Ovary (tissue), 9 donors: ENCODE results near the gene STARD7. TPM values are rescaled to one million over a fixed set of nuclear protein-coding genes. Genes with fewer than 3 reads are reported as not detected.

Source experiments
- DNase-seq, 5 donors: peaks; one replicate each; pipeline ENCODE4 v3.0.0-alpha.2; 2019 to 2020
- H3K27ac ChIP-seq, 2 donors: fragments of 200-600 bp; one replicate each; pipeline versions ENCODE4 v1.5.1 to v1.8.0; 2019 to 2022
- H3K27me3 ChIP-seq: fragments of 200-600 bp; one replicate; pipeline ENCODE4 v1.8.0; 2022
- H3K36me3 ChIP-seq: fragments of 200-600 bp; sonication (generic); one replicate; pipeline ENCODE4 v1.5.1; 2019
- H3K4me1 ChIP-seq: one replicate; pipeline ENCODE4 v1.8.1; 2013; ENCODE audit warnings: mild to moderate bottlenecking, moderate library complexity; ENCODE audit not compliant: insufficient read depth
- H3K4me3 ChIP-seq: fragments of 200-600 bp; sonication (generic); one replicate; pipeline ENCODE4 v1.5.1; 2017
- H3K9me3 ChIP-seq, 2 donors: fragments of 200-600 bp in 1 of 2; sonication (generic) in 1 of 2; one replicate each; pipeline versions ENCODE4 v1.5.1 to v1.8.1; 2013 to 2019; ENCODE audit warnings: mild to moderate bottlenecking in 1 of 2, moderate library complexity in 1 of 2
- EP300 ChIP-seq: sonication (generic); formaldehyde crosslinking; IDR thresholded peaks from one replicate; pipeline ENCODE4 v1.6.1; 2017; ENCODE audit warnings: antibody characterized with exemption
- POLR2A ChIP-seq: fragments of 450-650 bp; IDR thresholded peaks from one replicate; pipeline ENCODE4 v1.6.1; 2017; ENCODE audit warnings: antibody characterized with exemption, mild to moderate bottlenecking, moderate library complexity
- WGBS, 3 donors: extraction: QIAGEN DNeasy Blood & Tissue Kit in 1 of 3; methylation state at CpG; one replicate each; pipeline versions ENCODE4 v1.1.5 to v1.1.7; 2013 to 2017; 5-methylcytosine and 5-hydroxymethylcytosine counted together
- intact Hi-C, 4 donors: fragments of 100-400 bp; cut with DNase I; formaldehyde crosslinking; loops; one replicate each; pipeline versions ENCODE4 v1.11.0 to v1.15.1; 2022 to 2023
- polyA plus RNA-seq, 2 donors: library from polyadenylated mRNA; stranded (reverse); fragments of 200-250 nt in 1 of 2; fragments of 350-450 nt in 1 of 2; fragmentation: Illumina TruSeq in 1 of 2; extraction: RNeasy Lipid Tissue Mini Kit (QIAGEN cat#74804) in 1 of 2; gene quantifications; one replicate each; pipeline ENCODE4 v1.2.3, GENCODE V29; 2013 to 2014
- total RNA-seq, 7 donors: library from RNA; depleted of rRNA in 2 of 7; stranded (reverse); fragments of >200 nt in 2 of 7; fragmentation: NEBNext Ultra II Directional in 3 of 7; extraction: Animal tissue kit (Norgen Biotek cat#: 25700) in 3 of 7; gene quantifications; one replicate each; pipeline versions ENCODE4 v1.1.0 to v1.2.4, GENCODE V29; 2016 to 2023
- TF ChIP-seq, protein P1 (sequence below), 3 donors: fragments of 450-650 bp in 2 of 3; fragments of 200-600 bp in 1 of 3; IDR thresholded peaks; one replicate each; pipeline versions ENCODE4 v1.5.1 to v1.8.0; 2016 to 2022; ENCODE audit warnings: antibody characterized with exemption in 3 of 3, mild to moderate bottlenecking in 1 of 3
- donor health status: DM: no; HTN: no; CAD: no; lungs with moderate emphysema.
- donor health status: DM: no; HTN: no; CAD: no.
- donor health status: Bipolar disorder and iron deficiency.
- donor health status: DM: yes; HTN: yes; CAD: no.
- donor health status: DM: no; HTN: no; CAD: no.
- donor health status: DM: yes; HTN: yes; CAD: no.

STARD7 gene
- total and polyA plus RNA-seq, 9 donors, result 32.7 to 90.9 (median 73.8) TPM

DNA sequence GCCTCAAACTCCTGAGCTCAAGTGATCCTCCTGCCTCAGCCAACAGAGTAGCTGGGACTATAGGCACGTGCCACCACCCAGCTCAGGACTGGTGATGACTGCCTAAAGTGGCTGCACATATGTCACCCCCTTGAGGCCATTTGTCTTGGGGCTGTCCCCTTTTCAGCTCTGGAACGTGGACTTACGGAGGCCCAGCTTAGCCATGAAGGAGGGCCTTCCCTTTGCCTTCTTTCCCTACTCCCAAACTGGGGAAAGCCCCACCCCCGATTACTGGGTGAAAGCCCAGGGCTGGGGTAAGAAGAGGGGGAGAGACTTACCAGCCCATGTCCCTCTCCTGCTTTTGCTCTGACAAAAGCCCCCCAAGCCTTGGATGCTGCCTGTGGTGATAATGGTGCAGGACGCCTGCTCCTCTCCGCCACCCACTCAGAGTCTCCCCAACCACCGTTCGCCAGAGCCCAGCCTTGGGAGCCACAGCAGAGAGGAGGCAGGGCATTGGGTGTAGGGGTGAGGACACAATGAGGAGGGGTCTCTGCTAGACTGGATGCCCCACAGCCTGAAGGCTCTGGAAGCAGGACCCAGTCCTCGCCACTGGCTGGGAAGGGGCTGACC is 60.9 kb downstream of the STARD7 start:
- WGBS, 3 donors, result 75 to 83% (median 80%) methylated on average over 9 of the region's 9 CpGs
- Histone ChIP-seq H3K9me3 (no peaks in the 10 kb centered on the region), H3K4me3 (no peak overlapping the region), H3K27ac (no peak overlapping the region), H3K36me3 (no peaks in the 10 kb centered on the region), H3K27me3 (no peaks in the 10 kb centered on the region), H3K4me1 (peaks cover 6% of the 10 kb centered on the region)
- DNase-seq, result peak in 3 of 5 donors; percentile 8 to 33 (median 9)
- TF ChIP-seq, protein P1, sequence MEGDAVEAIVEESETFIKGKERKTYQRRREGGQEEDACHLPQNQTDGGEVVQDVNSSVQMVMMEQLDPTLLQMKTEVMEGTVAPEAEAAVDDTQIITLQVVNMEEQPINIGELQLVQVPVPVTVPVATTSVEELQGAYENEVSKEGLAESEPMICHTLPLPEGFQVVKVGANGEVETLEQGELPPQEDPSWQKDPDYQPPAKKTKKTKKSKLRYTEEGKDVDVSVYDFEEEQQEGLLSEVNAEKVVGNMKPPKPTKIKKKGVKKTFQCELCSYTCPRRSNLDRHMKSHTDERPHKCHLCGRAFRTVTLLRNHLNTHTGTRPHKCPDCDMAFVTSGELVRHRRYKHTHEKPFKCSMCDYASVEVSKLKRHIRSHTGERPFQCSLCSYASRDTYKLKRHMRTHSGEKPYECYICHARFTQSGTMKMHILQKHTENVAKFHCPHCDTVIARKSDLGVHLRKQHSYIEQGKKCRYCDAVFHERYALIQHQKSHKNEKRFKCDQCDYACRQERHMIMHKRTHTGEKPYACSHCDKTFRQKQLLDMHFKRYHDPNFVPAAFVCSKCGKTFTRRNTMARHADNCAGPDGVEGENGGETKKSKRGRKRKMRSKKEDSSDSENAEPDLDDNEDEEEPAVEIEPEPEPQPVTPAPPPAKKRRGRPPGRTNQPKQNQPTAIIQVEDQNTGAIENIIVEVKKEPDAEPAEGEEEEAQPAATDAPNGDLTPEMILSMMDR (IDR thresholded peaks at IDR 0.05), result no peak
- TF ChIP-seq EP300, result no peak
- TF ChIP-seq POLR2A, result no peak
- intact Hi-C loops, result loop anchor here in 2 of 4 donors (5.0 to 10.0 kb wide), 2 partner anchors 110 to 117 kb away; partner anchors contain the start of genes CIAO1 (in 1 of the 2) and TMEM127 (in 1 of the 2)

DNA sequence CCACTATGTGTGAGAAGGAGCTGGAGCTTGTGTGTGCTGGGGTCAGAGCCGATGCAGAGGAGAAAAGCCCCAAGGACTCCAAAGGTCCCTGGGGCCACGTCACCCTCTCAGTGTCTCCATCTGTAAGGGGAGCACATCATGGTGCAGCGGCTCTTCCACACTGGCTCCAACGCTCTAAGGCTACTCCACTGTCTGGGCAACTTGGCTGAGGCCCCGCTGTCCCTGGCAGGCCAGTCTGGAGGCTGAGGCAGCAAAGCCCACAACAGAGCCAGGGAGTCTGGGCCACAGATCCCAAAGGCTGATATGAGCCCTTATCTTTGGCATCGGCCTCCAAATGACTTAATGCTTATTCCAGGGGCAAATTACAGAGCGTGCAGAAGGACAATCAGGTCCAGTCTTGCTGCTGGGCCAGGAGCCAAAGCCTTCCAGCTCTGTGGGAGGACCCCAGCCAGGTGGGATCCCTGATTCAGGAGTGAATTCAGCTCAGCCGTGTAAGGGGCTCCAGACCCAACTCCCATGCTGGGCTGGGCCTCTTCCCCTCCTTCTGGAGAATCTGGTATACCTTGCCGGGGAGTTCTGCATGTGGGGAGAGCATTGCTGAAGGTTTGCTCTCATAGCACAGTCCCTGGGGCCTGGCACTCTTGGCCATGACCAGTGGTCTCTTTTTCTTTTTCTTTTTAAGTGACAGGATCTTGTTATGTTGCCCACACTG is 61.6 kb downstream of the STARD7 start:
- 81 to 88% (median 83%) methylated on average over 9 of the region's 9 CpGs for WGBS, 3 donors
- DNase-seq, result peak in 4 of 5 donors; percentile 9 to 33 (median 20)

DNA sequence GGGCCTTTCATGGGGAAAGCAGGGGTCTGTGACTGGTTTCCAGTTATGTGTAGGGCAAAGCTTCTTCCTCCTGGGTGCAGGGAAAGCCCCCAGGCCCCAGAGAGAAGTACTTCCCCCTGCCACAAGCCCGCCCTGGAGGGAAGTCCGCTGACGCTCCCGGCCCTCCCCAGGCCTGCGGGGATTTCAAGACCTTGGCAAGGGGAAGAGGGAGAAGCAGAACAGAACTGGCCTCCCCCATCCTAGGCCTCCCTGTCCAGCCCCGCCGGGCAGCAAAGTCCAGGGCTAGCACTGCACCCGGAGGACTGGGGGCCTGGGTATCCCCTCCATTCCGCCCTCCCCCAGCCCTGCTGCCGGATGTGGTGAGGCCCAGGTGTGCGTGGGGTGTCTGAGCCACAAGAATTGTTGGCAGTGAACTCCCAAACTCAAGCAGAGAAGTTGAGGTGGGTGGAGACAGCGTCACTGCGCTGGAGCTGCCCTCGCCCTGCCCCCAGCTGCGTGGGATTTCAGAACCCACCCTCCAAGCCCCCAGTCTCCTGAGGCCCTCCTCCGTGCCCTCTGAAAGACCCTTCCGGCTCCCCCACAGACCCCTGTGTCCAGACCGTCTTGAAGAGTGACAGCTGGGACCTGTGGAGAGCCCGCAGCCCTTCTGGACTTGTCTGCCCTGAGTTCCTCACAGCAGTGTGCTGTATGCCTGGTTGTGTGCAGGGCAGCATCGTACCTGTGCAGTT is 62.3 kb downstream of the STARD7 start:
- H3K27ac ChIP-seq, result no peak overlapping the region
- DNase-seq, result peak in 4 of 5 donors; percentile 26 to 57 (median 45)
- intact Hi-C loops, result loop anchor here in 2 of 4 donors (5.0 to 10.0 kb wide), 2 partner anchors 111 to 118 kb away; partner anchors contain the start of genes CIAO1 (in 1 of the 2) and TMEM127 (in 1 of the 2)
- H3K9me3 ChIP-seq, result no peaks in the 10 kb centered on the region
- no peaks in the 10 kb centered on the region for H3K36me3 ChIP-seq
- WGBS, 3 donors, result 41 to 50% (median 43%) methylated on average over 19 to 20 of the region's 20 CpGs
- H3K4me1 ChIP-seq, result peaks cover 6% of the 10 kb centered on the region
- no peak overlapping the region for H3K4me3 ChIP-seq
- no peaks in the 10 kb centered on the region for H3K27me3 ChIP-seq
- TF ChIP-seq POLR2A (no peak), EP300 (no peak)
- TF ChIP-seq, protein P1 (IDR thresholded peaks at IDR 0.05), result no peak

More for the DNA sequence above, 61.6 kb downstream of the STARD7 start:
- no peaks in the 10 kb centered on the region for H3K9me3 ChIP-seq
- intact Hi-C loops, result loop anchor here in 2 of 4 donors (5.0 to 10.0 kb wide), 2 partner anchors 110 to 118 kb away; partner anchors contain the start of genes CIAO1 (in 1 of the 2) and TMEM127 (in 1 of the 2)
- no peak overlapping the region for H3K4me3 ChIP-seq
- TF ChIP-seq POLR2A, result no peak
- no peak for TF ChIP-seq EP300
- TF ChIP-seq, protein P1 (IDR thresholded peaks at IDR 0.05), result no peak
- H3K4me1 ChIP-seq, result peaks cover 6% of the 10 kb centered on the region
- H3K27ac ChIP-seq, result no peak overlapping the region
- H3K27me3 ChIP-seq, result no peaks in the 10 kb centered on the region
- H3K36me3 ChIP-seq, result no peaks in the 10 kb centered on the region

DNA sequence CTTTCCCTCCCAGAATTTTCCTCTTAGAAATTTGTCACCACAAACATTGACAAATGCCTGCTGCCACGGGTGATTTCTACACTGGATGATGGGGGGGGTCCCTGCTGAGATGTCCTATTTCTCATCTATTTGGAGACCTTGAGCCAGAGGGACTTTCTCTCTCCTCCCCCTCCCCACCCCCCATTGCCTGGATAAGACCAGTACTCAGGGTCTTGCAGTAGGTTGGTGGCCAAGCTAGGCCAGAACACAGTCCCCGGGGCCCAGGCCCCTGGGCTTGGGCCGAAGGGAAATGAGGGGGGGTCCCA is 62.8 kb downstream of the STARD7 start:
- Histone ChIP-seq H3K4me3 (no peak overlapping the region), H3K36me3 (no peaks in the 10 kb centered on the region), H3K27me3 (no peaks in the 10 kb centered on the region), H3K27ac (no peak overlapping the region), H3K9me3 (no peaks in the 10 kb centered on the region), H3K4me1 (peaks cover 6% of the 10 kb centered on the region)
- 19 to 28% (median 21%) methylated on average over 3 of the region's 3 CpGs for WGBS, 3 donors
- TF ChIP-seq POLR2A (no peak), EP300 (no peak)
- TF ChIP-seq, protein P1 (IDR thresholded peaks at IDR 0.05), result no peak
- intact Hi-C loops, result loop anchor here in 2 of 4 donors (5.0 to 10.0 kb wide), 2 partner anchors 112 to 119 kb away; partner anchors contain the start of genes CIAO1 (in 1 of the 2) and TMEM127 (in 1 of the 2)
- peak in 1 of 5 donors; percentile 24 for DNase-seq
